SHP77 treated with DMSO at 0.1 percent for 48 hours (cell line): ENCODE measurements around the gene GRIK2.
"Not testable (repeated sequence)": the region's sequence is repeated elsewhere in the genome, so short reads cannot be mapped to it uniquely, and the experiment has no call there.

Experiments
- DNase-seq: peaks from one replicate; lab custom pipeline; 2025; lab: John Stamatoyannopoulos, UW

Gene GRIK2

DNA sequence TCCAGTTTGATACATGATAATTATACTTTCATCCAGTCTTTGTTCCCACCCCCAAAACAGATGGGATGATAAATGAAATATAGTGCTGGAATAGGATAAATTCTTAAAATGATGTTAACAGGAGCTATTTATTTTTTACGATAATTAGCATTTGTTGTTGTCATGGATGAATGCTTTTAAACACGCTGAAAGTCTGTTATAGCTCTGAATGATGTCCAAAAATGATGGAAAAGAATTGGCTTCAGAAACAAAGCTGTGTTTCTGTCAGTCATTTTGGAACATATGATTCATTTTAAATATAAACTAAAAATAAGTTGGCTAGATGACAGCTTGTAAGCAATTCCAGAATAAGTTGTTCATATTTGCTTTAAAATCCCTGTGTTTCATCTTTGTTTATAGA, 237.4 kb downstream of the GRIK2 start:
- DNase-seq: no peak

DNA sequence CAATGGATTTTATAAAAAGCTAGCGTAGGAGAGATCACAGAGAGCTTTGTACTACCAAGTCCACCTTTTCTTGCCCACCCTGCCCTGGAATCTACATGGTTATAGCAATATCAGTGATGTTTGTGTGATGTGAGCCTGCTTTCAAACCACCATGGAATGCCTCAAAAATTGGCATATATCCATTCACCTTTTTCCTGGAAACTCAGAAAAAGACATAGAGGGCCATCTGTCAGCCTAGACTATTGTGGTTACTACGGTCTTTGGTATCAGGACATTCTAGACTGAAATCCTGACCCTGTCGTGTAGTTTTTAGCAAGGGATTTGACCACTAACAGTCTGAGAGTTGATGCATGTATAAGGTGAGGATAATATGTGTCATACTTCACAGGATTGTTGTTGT, 239.6 kb downstream of the GRIK2 start:
- DNase-seq: no peak

DNA sequence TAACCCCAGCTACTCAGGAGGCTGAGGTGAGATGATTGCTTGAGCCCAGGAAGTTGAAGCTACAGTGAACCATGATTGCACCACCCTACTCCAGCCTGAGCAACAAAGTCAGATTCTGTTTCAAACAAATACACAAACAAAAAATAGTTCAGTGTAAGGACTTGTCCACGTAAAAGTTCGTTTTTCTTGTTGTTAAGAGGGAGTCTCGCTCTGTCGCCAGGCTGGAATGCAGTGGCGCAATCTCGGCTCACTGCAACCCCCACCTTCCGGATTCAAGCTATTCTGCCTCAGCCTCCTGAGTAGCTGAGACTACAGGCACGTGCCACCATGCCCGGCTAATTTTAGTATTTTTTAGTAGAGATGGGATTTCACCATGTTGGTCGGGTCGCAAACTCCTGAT, 245.4 kb downstream of the GRIK2 start:
- DNase-seq: not testable (repeated sequence)

DNA sequence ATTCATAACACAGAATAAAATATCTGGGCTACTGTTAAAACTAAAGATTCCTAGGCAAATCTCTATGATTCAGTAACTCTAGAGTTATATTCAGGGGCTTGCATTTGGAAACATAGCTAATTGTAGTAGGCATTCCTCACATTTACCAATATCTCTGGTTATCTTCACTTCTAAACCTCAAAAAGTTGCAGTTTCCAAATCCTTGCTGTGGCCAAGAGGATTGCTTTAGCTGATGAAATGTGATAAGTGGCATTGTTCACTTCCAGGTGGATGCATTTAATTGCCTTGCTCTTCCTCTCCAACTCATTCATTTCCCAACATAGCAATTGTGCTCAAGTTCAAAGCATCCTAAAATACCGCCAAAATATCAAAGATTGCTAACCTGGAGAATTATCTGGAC, 246.6 kb downstream of the GRIK2 start:
- no peak for DNase-seq

DNA sequence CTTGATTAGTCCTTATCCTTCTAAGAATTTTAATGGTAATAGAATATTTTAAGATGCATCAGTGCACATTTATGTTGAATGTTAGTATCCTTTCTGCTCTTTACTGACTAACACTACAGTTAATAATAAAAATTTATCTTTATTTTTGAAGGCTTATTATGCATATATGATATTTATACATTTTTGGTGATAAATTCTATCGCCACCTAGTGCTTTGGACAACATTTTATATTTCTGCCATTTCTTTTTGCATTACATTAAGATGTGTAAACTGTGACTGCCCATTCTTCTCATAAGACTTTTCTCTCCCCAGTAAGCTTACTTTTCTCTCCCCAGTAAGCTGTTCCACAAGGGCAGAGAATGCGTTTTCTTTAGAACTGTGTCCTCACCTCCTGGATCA, 252.3 kb downstream of the GRIK2 start:
- no peak for DNase-seq

DNA sequence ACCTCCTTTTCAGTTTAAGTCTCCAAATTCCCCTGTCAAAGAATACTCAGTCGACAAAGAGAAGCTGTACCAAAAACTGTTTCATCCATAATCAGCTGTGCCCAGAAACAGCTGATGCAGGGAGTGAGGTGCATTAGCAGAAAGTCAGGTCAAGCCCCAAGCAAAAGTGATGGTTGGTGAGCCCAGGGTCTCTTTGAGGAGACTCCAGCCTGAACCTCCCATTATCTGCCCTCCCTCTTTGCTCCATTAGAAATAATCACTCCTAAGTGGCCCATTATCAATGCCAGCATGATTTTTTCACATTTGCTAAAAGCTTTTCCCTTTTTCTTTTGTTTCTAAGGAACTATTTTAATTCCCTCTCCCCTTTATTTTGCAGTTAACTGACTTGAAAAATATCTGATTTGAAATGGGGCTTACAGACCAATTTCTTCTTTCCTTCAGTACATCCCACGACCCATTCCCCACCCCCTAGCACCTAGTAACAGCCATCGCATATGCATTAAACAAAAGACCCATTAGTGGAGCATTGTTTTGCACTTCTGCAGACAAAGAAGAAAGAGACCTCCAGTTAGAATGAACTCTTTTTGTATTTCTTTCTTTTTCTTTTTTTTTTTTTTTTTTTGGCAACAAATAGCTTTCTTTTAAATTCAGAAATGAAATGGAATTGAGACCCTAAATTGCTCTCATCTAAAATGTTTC, 257.0 kb downstream of the GRIK2 start:
- DNase-seq: no peak

DNA sequence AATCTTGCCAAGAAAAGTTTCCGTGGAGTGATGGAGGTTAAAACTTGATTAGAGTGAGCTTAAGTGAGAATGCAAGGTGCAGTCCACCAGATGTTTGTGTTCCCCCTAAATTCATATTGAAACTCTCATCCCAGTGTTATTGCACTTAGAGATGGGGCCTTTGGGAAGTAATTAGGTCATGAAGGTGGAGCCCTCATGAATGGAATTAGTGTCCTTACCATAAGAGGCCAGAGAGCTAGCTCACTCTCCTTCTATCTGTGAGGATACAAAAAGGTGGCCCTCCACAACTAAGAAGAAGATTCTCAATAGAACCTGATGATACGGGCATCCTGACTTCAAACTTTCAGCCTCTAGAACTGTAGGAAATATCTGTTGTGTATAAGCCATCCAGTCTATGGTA, 258.6 kb downstream of the GRIK2 start:
- DNase-seq: no peak

DNA sequence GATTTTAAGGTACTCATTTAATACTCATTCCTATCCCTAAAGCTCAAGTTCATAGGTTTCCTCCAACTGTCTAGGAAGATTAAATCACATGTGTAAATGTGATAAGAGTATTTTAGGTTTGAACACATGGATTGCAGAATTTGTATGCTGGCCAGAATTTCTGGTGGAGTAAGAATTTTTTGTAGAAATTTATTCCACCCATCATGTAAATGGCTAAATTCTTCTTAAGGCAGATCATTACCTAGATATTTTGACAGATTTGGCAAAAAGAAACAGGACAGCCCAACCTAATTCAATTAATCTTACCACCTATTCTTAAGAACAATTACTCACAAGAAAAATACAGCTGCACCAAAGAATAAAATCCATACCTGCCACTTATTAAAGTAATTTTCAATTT, 261.6 kb downstream of the GRIK2 start:
- no peak for DNase-seq

DNA sequence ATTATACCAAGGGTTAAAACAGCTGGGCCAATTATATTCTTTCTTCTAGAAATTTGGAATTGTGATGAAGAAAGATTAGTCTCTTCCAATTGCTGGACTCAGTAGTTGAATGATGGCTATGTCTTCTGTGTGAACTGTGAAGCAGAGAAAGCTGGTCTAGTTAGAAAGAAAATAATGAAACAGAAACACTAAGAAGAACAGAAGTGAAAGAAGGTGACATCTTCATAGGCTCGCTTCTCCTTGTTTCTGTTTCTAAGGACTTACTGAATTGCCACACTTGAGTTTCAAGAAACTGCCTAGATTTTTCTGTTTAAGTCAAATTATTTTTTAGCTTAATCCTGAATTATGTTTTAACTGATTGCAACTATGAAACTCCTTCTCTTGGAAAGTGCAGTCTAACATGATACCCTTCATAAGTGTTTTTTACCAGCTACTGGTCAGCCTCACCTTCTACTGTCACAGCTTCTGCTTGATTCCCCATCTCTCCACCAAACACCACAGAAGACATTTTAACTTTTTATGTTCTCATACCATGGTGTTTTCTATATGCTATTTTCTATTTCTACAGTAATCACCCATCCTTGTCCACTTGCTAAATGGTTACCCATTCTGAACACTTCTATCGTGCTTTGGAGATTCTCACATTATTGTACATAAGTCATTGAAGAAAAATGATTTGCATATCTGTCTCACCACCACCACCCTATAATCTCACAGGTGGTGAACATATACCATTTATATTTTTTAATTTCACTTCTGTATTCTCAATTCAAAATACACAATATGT, 268.8 kb downstream of the GRIK2 start:
- DNase-seq: no peak

DNA sequence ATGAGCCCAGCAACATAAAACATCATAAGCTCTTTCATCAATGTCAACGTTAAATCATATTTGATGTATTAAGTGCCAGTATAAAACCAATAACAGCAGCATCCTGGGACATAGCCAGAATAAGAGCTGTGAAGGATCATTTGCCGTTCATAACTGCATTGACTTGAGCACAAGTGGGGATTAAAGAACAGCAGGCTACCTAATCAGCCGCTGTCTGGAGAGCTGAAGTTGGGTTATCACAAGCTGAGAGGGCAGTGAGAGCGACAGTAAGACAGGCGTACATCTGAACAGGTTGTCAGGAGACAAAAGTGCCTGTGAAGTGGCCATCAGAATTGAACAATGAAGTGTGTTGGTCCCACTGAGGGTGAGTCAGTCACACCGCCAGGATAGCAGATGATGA, 269.6 kb downstream of the GRIK2 start:
- no peak for DNase-seq

DNA sequence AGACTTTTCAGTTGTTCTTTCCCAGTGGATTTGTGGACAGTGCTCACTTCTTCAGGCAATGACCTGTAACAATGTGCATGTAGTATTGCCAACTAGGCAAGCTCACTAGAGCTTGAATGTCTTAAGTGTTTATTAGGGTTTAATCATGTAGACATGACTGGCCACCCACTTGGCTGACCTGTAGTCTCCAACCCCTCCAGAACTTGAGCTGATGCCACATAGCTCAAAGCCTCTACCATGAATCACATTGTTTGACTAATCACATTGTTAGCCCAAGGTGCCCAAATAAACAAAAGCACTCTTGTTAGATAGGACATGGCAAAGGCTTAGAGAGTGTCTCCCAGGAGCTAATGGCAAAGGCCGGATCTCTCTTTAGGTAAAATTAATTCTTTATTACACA, 272.7 kb downstream of the GRIK2 start:
- no peak for DNase-seq

DNA sequence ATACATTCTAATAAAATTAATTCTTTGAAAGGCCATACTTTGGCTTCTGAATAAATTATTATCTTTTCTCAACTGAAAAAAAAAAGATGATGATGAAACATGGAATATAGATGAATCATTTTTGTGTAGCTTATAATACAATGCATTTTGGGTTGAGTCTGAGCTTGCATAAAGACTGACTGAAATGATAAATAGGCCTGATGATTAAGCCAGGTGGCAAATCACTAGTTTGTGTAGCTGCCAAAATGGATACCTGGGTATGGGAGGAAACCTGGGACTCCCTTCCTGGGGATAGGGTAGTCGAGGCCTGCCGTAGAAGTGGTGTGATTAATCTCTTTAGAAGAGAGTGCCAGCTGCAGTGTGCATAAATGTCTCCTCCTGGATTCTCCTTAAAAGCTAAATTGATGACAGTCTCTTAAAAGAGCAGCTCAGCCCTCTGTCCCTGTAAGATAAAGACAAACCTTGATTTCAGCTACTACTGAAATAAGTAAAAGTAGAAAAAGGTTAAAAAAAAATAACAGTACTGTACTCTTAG, 275.1 kb downstream of the GRIK2 start:
- DNase-seq: peak; percentile 53

DNA sequence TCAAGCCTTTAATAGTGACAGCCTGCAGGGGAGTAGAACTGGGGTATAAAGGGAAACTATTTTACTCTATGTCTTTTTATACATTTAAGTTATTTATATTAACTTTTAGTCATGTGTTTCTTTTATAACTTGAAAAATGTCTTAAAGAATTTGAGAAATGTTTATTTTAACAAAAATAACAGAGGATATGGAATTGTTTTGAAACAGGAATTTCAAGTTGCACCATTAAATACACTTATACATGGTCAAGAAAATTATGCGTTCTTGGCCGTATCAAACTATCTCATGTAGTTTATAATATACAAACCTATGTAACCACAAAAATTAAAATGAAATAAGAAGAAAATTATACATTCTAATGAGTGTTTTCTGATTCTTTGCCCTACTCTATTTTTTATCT, 282.7 kb downstream of the GRIK2 start:
- DNase-seq: no peak

DNA sequence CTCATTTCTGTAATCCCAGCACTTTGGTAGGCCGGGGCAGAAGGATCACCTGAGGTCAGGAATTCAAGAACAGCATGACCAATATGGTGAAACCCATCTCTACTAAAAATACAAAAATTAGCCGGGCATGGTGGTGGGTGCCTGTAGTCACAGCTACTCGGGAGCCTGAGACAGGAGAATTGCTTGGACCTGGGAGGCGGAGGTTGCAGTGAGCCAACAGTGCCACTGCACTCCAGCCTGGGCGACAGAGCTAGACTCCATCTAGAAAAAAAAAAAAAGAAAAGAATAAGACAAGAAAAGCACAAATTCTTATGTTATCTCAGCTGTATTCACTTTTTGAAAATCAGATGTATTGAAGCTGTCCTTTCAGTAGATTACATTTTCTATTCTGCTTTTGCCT, 289.4 kb downstream of the GRIK2 start:
- DNase-seq: no peak

DNA sequence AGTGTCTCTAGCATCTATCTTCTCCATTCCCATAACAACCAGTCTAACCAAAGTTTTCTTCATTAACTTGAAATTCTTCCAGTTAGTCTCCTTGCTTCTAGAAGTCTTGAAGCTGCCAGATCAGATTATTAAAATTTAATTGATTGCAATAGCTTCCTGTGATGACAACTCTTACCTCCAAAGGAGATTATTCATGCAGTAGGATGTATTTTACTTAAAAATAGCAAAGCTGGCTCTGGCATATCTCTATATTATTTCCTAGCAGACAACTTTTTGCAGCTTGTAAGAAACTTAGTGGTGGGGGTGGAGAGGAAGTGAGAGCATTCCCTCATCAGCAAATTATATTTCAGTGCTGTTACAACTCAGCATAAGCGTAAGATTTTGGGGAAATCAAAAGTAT, 290.4 kb downstream of the GRIK2 start:
- DNase-seq: no peak

DNA sequence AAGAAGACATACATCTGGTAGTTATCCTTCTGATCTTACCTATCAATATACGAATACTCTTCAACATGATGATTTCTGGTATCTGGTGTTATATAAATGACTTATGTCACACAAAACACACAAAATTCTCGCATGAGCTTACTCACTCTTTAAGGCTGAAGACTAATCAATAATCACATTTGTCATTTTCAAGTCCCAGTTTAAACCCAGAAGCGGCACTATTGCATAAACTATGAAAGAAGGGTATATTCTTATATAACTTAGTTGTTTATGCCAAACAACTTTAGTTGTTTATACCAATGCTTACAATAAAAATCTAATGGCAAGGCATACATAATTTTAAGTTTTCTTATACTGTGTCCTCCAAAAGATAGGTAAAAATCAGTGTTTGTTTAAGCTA, 293.1 kb downstream of the GRIK2 start:
- no peak for DNase-seq

DNA sequence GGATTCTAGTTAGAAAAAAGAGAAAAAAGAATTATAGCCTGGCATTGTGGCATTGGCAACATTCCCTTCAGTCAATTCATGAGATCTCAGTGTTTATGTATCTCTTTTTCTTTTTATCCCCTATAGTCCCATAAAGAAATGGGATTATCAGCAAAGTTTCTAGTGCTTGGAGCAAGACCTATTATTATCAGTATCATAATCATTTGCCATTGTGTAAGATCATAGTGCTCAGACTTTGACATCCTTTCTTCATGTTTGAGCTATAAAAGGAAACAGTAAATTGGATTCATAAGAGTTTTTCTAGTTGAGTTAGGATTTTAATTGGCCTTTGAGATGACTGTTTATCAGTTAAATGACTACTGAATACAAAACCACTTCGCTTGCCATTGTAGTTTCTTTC, 295.6 kb downstream of the GRIK2 start:
- no peak for DNase-seq

DNA sequence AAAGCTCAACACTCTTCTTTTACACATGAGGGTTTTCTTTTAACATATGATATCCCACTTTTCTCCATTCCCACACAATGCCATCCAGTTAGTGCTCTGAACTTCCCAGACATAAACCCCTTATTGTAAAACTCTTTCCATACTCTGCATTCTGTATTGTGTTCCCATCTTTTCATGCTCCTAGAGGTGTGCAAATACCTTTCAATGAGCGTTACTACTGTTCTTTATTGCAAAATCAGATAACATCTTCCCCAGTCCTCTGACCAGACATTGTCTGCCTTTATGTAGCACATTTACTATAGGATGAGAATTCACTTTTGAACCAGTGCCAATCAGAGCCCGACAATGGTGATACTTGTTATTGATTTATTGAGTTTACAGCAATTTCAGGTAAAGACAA, 296.2 kb downstream of the GRIK2 start:
- no peak for DNase-seq

DNA sequence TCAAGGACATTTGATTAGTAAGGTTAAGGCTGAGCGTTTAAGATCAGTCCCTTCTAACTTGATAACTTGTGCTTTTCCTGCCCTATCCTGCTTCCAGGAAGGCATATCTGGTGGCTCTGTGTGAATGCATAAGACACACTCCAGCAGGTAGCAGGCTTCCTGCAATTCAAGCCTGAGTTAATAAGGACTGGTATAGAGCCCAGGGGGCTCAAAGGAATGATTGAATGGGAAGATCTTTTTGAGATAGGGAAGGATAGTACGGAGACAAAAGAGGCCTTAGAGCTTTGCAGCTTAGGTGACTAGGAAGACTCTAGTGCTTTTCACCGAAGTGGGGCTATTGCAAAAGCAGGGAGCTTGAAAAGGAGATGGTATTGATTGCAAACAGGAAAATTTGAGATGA, 307.1 kb downstream of the GRIK2 start:
- DNase-seq: no peak

DNA sequence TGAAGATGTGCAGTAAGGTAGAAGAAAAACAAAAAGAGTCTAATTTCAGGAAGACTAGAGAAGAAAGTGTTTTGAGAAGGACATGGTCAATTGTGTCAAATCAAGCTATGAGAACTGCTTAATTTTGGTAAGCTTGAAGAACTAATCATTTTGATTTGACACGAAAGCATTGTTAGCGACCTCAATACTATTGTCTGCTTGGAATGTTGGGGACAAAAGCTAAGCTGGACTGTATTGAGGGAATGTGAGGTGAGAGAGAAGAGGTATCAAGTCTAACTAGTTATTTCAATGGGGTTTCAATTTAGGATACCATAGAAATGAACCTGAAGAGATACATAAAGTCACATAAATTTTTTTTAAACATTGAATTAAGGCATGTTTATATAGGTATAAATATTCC, 309.8 kb downstream of the GRIK2 start:
- DNase-seq: no peak

DNA sequence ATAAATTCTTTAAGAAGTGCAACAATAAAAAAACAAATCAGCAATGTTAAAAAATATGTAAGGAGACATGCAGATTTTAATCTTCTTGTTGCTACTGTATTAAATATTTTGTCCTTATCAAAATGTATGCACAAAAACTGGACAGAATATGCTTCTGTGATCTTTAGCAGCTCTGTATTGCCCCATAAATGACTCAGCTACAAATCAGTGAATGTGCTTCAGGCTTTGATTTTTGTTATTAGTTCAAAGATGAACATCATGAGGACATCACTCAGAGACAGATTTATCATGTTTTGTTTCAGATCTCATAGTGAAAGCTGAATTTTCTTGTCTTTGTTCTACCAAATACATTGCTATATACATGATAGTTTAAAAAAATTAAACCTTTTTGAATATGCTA, 312.4 kb downstream of the GRIK2 start:
- DNase-seq: no peak

DNA sequence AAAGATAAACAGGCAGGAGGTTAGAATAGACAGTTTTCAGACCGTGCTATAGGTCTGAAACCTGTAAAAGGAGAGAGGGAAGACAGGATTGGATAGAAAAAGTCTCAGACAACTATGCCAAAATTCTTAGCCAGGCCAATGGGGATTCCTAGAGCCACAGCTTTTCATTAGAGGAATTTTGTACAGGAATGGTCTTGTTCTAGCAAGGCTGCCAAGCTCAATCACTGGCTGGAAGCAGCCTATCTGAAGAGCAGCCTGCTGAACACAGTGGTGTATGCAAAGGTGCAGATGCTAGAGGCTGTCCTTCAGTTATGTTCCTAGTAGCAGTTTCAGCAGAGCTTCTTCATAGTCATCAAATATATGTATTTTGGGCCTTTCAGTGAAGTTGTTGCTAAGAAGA, 313.1 kb downstream of the GRIK2 start:
- no peak for DNase-seq

DNA sequence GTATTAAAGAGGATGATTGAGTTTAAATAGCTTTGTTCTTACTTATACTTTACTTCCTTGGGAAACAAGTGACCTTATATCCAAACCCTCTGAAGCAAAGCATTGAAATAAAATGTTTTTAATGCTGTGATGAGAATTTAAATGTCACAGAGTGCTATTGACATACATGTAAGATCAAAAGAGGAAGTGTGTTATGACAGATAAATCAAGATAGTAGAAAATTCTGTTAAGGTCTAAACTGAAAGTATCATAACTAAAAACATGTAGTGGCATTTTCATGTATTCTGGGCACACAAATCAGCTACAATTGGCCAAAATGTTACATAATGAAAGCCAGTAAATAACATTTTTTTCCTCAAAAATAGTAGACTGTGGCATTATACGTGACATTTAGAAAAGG, 318.0 kb downstream of the GRIK2 start:
- DNase-seq: no peak

DNA sequence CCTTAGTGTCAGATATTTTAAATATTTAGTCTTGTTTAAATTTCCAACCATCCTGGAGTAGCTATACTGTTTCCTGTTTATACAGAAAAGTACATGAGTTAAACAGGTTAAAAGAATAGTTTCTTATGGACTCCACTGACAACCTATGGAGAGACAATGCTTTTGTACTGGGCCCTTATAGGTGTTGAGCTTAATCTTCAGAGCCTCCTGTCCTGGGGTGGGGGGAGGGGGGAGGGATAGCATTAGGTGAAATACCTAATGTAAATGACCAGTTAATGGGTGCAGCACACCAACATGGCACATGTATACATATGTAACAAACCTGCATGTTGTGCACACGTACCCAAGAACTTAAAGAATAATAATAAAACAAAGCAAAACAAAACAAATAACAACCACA, 322.9 kb downstream of the GRIK2 start:
- no peak for DNase-seq
